GM20431 (cell line): Measurements from ENCODE around the gene FBXO34.

Experiments
- in situ Hi-C: fragments of 300-500 bp; cut with MseI, MboI; formaldehyde crosslinking; loops from one replicate; pipeline ENCODE4 v1.15.0; 2020; ENCODE audit warnings: low sequenced_read_pairs; ENCODE audit not compliant: unreplicated experiment

FBXO34 gene

GRCh38 chr14:55267820-55268219 is 3.4 kb upstream of the FBXO34 start:
- in situ Hi-C loops, result loop anchor here (10.0 kb wide), 1 partner anchor 87 kb away; no protein-coding TSS in a partner anchor

DNA sequence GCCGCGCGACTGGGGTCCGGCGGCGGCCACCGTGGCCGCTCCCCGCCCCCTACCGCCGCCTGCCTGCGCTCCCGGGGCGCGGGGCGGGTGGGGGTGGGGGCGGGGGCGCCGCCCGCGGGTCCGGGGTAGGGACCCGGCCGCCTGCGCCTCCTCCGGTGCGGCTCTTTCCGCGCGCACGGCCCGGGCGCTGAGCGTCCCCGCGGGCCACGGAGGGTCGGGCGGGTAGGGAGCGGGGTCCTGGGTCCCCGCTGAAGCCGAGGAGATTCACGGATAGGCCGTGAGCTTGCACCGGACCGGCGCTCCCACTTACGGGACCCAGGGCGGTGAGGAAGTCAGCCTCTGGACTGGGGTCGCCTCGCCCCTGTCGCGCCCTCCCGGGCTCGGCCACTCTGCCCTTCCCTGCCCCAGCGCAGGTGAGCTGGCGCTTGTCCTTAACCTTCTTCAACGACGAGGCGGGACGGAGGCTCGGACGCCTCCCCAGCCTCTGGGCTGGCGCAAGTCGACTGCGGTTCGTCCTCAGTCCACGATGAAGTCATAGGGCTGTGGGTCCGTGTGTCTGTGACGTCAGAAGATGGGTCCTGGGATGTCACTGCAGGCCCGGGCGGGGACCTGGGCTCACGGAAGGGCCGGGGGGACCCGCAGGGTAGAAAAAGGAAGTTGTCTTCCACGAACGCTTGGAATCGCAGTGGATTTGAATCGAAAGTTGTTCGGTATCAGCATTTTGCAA is 514 bp downstream of the FBXO34 start:
- in situ Hi-C loops, result no loop called here

- in situ Hi-C loops, result no loop called here
Measured at GRCh38 chr14:55272387-55272786, 1.2 kb downstream of the FBXO34 start.

- in situ Hi-C loops, result no loop called here
Measured at GRCh38 chr14:55272922-55273321, 1.7 kb downstream of the FBXO34 start.

GRCh38 chr14:55274146-55274545 is 2.9 kb downstream of the FBXO34 start:
- in situ Hi-C loops, result no loop called here

DNA sequence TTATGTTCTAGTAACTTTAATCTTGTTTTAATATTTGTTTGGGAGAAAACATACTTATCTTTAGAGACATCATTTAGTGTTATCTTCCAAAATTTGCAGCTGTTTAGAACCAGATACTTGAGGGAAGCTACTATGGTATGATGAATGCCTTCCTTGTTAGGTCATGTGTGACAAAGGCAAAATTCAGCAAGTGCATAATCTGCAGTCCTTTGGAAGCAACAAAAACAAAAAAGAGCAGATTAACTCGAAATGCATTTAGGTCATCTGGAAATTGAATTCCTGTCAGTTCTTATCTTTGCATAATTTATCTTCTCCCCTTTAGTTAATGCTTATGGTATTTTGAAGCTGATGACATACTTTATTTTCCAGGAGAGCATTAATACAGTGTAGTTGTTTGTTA is 3.5 kb downstream of the FBXO34 start:
- in situ Hi-C loops, result no loop called here

GRCh38 chr14:55276736-55277135 is 5.5 kb downstream of the FBXO34 start:
- in situ Hi-C loops, result no loop called here

DNA sequence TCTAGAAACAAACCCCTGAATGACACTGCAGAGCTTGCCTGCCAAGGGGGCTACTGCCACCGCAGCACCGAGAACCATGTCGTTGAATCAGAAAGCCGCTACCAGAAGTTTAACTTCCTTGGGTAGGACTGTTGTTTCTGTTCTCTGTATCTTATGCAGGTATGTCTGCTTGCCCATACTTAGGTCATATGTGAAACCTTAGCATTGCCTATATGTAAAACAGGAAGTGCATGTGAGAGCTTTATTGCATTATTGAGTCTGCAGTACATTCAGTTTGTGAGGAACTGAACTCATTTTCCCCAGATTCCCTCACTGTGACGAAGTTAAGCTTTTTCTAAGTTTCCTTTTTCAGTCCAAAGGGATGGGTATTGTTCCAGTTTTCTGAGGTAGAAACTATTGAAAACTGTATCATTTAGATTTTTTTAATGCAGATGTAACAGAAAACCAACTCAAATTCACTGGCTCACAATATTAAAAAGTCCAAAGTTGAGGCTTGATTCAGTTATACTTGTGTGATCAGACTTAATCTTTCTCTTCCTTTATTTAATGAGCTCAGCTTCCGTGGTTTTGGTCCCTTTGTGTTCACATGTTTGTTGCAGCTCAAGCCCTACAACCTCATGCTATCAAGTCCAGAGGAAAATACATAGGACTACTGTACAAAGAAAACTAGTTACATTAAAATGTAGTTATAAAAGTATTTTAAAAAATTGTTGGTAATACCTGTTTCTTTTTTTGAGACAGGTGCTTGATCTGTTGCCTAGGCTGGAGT is 6.9 kb downstream of the FBXO34 start:
- in situ Hi-C loops, result no loop called here

DNA sequence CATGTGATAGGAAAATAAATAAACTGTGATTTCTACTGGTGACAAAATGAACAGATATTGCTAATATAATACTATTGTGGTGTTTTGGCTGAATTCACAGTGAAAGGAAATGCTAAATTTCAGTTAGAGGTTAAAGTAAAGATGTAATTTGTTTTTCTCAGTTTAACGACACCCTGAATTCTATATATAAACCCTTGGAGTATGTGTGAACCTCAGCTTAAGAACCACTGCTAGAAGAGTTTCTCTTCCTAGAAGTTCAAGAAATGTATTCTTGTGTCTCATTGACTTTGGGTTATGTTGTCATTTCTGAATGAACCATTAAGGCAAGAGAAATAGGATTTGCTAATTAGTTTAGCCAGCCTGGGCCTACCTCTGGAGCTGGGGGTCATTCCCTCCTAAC is 8.2 kb downstream of the FBXO34 start:
- in situ Hi-C loops, result no loop called here

DNA sequence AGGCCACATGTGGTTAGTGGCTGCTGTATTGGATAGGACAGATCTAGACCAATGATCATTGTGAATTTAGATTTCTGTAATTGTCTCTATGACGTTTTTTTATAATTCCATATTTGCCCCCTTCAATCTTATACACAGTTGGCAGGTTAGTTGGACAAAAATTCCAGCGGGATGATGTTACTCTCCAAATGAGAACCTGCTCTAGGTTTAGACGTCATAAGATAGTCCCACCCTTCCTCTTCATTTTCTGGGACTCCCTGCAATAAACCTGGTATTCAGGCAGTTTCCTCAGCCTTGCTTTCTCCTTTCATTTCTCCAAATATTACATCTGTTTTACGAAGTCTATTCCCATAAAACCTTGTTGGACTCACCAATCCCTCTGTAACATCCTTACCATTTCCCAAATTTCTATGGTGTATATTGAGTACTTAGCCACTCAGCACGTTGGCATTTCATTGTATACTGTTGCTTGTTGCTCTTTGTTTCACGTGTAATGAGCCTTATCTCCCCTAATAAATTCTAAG is 10.2 kb downstream of the FBXO34 start:
- in situ Hi-C loops, result no loop called here

DNA sequence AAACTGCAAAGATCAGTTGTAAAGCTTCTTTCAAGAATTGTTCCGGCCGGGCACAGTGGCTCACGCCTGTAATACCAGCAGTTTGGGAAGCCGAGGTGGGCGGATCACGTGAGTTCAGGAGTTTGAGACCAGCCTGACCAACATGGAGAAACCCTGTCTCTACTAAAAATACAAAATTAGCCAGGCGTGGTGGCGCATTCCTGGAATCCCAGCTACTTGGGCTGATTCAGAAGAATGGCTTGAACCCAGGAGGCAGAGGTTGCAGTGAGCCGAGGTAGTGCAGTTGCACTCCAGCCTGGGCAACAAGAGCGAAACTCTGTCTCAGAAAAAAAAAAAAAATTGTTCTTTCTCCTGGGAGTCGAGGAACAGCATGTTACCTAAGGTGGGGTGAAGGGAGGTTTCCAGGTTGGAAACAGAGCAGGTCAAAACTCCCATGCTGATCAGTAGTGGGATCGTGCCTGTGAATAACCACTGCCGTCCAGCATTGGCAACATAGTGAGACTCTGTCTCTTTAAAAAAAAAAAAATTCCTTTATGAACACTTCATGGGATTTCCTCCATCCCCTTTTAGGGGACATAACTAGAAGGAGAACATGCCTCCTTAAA is 13.9 kb downstream of the FBXO34 start:
- in situ Hi-C loops, result no loop called here

- in situ Hi-C loops, result no loop called here
Measured at GRCh38 chr14:55288439-55288838, 17.2 kb downstream of the FBXO34 start.

GRCh38 chr14:55291480-55292081 is 20.4 kb downstream of the FBXO34 start:
- in situ Hi-C loops, result no loop called here

- in situ Hi-C loops, result no loop called here
Measured at GRCh38 chr14:55294603-55295002, 23.4 kb downstream of the FBXO34 start.

DNA sequence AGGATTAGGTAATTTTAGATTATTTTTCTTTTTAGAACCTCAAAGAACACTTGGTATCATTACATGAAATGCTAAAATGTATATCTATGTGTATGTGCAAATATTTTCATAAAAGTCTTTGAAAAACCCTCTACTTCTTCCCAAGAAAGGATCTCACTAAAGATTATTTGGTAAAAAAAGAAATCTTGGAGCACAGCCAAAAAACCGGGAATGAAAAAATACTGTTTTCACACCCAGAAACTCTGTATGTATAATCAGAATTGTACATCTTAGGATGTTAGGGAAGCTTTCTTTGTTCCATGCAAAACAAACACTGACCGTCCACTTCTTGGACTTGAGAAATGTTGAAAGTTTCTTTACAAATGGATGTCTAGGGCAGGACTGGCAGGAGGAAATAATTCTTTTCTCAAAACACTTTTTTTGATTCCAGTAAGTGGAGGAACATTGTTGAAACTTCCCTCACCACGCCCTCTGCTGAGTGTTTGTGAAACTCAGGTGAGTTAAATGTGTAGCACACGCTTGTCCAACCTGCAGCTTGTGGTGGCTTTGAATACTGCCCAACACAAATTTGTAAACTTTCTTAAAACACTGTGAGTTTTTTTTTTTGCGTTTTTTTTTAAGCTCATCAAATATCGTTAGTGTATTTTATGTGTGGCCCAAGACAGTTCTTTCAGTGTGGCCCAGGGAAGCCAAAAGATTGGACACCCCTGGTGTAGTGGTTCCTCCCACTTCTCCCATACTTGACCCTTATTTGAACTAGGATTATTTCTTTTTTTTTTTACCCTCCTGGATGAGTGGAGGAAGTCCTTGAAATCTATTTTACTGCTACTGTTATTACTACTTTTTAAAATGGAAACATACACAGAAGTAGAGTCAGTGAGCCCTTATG is 26.6 kb downstream of the FBXO34 start:
- in situ Hi-C loops, result no loop called here

GRCh38 chr14:55298500-55298822 is 27.2 kb downstream of the FBXO34 start:
- in situ Hi-C loops, result no loop called here

- in situ Hi-C loops, result no loop called here
Measured at GRCh38 chr14:55301437-55302121, 30.4 kb downstream of the FBXO34 start.

GRCh38 chr14:55302367-55303124 is 31.3 kb downstream of the FBXO34 start:
- in situ Hi-C loops, result no loop called here

- in situ Hi-C loops, result no loop called here
Measured at GRCh38 chr14:55303125-55303499, 31.9 kb downstream of the FBXO34 start.
